Vagina (tissue), 2 donors: ENCODE data around the gene APPBP2. TPM values are rescaled to one million over a fixed set of nuclear protein-coding genes. Genes with fewer than 3 reads are reported as not detected.

Source experiments
- DNase-seq, 2 donors: peaks; one replicate each; pipeline ENCODE4 v3.0.0-alpha.2; 2017; ENCODE audit errors: extremely low spot score in 2 of 2
- H3K27ac ChIP-seq: fragments of 200-600 bp; sonication (generic); one replicate; pipeline ENCODE4 v1.5.1; 2019
- H3K27me3 ChIP-seq: fragments of 200-600 bp; sonication (generic); one replicate; pipeline ENCODE4 v1.5.1; 2019
- H3K36me3 ChIP-seq, 2 donors: fragments of 200-600 bp; sonication (generic); one replicate each; pipeline ENCODE4 v1.5.1; 2017 to 2019
- H3K4me1 ChIP-seq: fragments of 200-600 bp; sonication (generic); one replicate; pipeline ENCODE4 v1.5.1; 2019
- H3K4me3 ChIP-seq, 2 donors: fragments of 200-600 bp; sonication (generic); 1 replicate in 1 of 2; 2 replicates in 1 of 2; pipeline ENCODE4 v1.5.1; 2016 to 2019
- H3K9me3 ChIP-seq: fragments of 200-600 bp; sonication (generic); one replicate; pipeline ENCODE4 v1.5.1; 2019
- CTCF ChIP-seq, 3 experiments: fragments of 450-650 bp in 2 of 3; fragments of 200-600 bp in 1 of 3; sonication (generic) in 1 of 3; IDR thresholded peaks; one replicate each; pipeline ENCODE4 v1.5.1; 2017 to 2019; ENCODE audit warnings: antibody characterized with exemption in 3 of 3, mild to moderate bottlenecking in 2 of 3, moderate library complexity in 2 of 3
- POLR2A ChIP-seq, 2 donors: fragments of 450-650 bp; IDR thresholded peaks; one replicate each; pipeline ENCODE4 v1.6.1; 2017; ENCODE audit warnings: antibody characterized with exemption in 2 of 2, mild to moderate bottlenecking in 2 of 2, moderate library complexity in 2 of 2
- POLR2AphosphoS5 ChIP-seq, 2 donors: sonication (generic); formaldehyde crosslinking; IDR thresholded peaks; one replicate each; pipeline ENCODE4 v1.9.0; 2017; ENCODE audit warnings: antibody characterized with exemption in 2 of 2, mild to moderate bottlenecking in 2 of 2, low read depth in 1 of 2; ENCODE audit not compliant: insufficient read depth in 1 of 2
- intact Hi-C: fragments of 100-400 bp; cut with DNase I; formaldehyde crosslinking; loops from one replicate; pipeline ENCODE4 v1.15.1; 2023
- total RNA-seq: library from RNA; depleted of rRNA; stranded (reverse); fragments of >200 nt; gene quantifications from one replicate; pipeline ENCODE4 v1.2.3, GENCODE V29; 2016

The APPBP2 gene
- total RNA-seq, 1 donor from 2014 or later = 23.6 TPM

- H3K4me3 ChIP-seq = no peak overlapping the region
- H3K27me3 ChIP-seq = no peaks in the 10 kb centered on the region
- no peaks in the 10 kb centered on the region for H3K36me3 ChIP-seq
- H3K4me1 ChIP-seq = no peaks in the 10 kb centered on the region
- intact Hi-C loops = no loop called here
- H3K27ac ChIP-seq = no peak overlapping the region
- H3K9me3 ChIP-seq = no peaks in the 10 kb centered on the region
- no peak for DNase-seq
- no peak for TF ChIP-seq POLR2A (IDR thresholded peaks at IDR 0.05)
- TF ChIP-seq CTCF (IDR thresholded peaks at IDR 0.05) = no peak
- no peak for TF ChIP-seq POLR2AphosphoS5 (IDR thresholded peaks at IDR 0.05; ENCODE audit: insufficient read depth in 1 of 2, low read depth in 1 of 2)
Measured at GRCh38 chr17:60410001-60410400, 116.0 kb downstream of the APPBP2 start.

GRCh38 chr17:60406887-60407286, 119.2 kb downstream of the APPBP2 start:
- Histone ChIP-seq H3K27ac (no peak overlapping the region), H3K9me3 (no peaks in the 10 kb centered on the region), H3K27me3 (no peaks in the 10 kb centered on the region), H3K4me3 (no peak overlapping the region), H3K36me3 (no peaks in the 10 kb centered on the region), H3K4me1 (no peaks in the 10 kb centered on the region)
- DNase-seq = no peak
- TF ChIP-seq POLR2AphosphoS5 (IDR thresholded peaks at IDR 0.05; ENCODE audit: insufficient read depth in 1 of 2, low read depth in 1 of 2) (no peak), CTCF (IDR thresholded peaks at IDR 0.05) (no peak), POLR2A (IDR thresholded peaks at IDR 0.05) (no peak)
- intact Hi-C loops = no loop called here

GRCh38 chr17:60403962-60404361, 122.1 kb downstream of the APPBP2 start:
- Histone ChIP-seq H3K9me3 (no peaks in the 10 kb centered on the region), H3K36me3 (no peaks in the 10 kb centered on the region), H3K4me1 (no peaks in the 10 kb centered on the region), H3K27ac (no peak overlapping the region), H3K27me3 (no peaks in the 10 kb centered on the region), H3K4me3 (no peak overlapping the region)
- intact Hi-C loops = no loop called here
- TF ChIP-seq POLR2A (IDR thresholded peaks at IDR 0.05) (no peak), POLR2AphosphoS5 (IDR thresholded peaks at IDR 0.05; ENCODE audit: insufficient read depth in 1 of 2, low read depth in 1 of 2) (no peak), CTCF (IDR thresholded peaks at IDR 0.05) (no peak)
- DNase-seq = no peak

- intact Hi-C loops = no loop called here
- H3K36me3 ChIP-seq = no peaks in the 10 kb centered on the region
Measured at GRCh38 chr17:60403523-60403810, 122.6 kb downstream of the APPBP2 start.

GRCh38 chr17:60401819-60402218, 124.2 kb downstream of the APPBP2 start:
- no peak overlapping the region for H3K4me3 ChIP-seq
- H3K27me3 ChIP-seq = no peaks in the 10 kb centered on the region
- intact Hi-C loops = no loop called here
- H3K9me3 ChIP-seq = no peaks in the 10 kb centered on the region
- DNase-seq = no peak
- no peak for TF ChIP-seq POLR2AphosphoS5 (IDR thresholded peaks at IDR 0.05; ENCODE audit: insufficient read depth in 1 of 2, low read depth in 1 of 2)
- no peak for TF ChIP-seq CTCF (IDR thresholded peaks at IDR 0.05)
- no peak for TF ChIP-seq POLR2A (IDR thresholded peaks at IDR 0.05)
- no peak overlapping the region for H3K27ac ChIP-seq
- H3K36me3 ChIP-seq = no peaks in the 10 kb centered on the region
- no peaks in the 10 kb centered on the region for H3K4me1 ChIP-seq

More at GRCh38 chr17:60403523-60403810, 122.6 kb downstream of the APPBP2 start:
- H3K27me3 ChIP-seq = no peaks in the 10 kb centered on the region
- H3K4me3 ChIP-seq = no peak overlapping the region
- H3K27ac ChIP-seq = no peak overlapping the region
- H3K4me1 ChIP-seq = no peaks in the 10 kb centered on the region
- DNase-seq = no peak
- no peaks in the 10 kb centered on the region for H3K9me3 ChIP-seq
- TF ChIP-seq CTCF (IDR thresholded peaks at IDR 0.05) (no peak), POLR2A (IDR thresholded peaks at IDR 0.05) (no peak), POLR2AphosphoS5 (IDR thresholded peaks at IDR 0.05; ENCODE audit: insufficient read depth in 1 of 2, low read depth in 1 of 2) (no peak)
